Testis (tissue), 3 donors: ENCODE results near the gene CCDC97. TPM values are rescaled to one million over a fixed set of nuclear protein-coding genes. Genes with fewer than 3 reads are reported as not detected.

Source experiments
- DNase-seq: peaks from one replicate; pipeline ENCODE4 v3.0.0-alpha.2; 2019
- H3K27ac ChIP-seq, 2 donors: fragments of 200-600 bp; sonication (generic); one replicate each; pipeline ENCODE4 v1.5.1; 2019
- H3K27me3 ChIP-seq: fragments of 200-600 bp; sonication (generic); one replicate; pipeline ENCODE4 v1.5.1; 2019
- H3K36me3 ChIP-seq: fragments of 200-600 bp; sonication (generic); one replicate; pipeline ENCODE4 v1.5.1; 2017; ENCODE audit warnings: low read depth; ENCODE audit errors: missing control alignments
- H3K4me1 ChIP-seq: fragments of 200-600 bp; sonication (generic); one replicate; pipeline ENCODE4 v1.5.1; 2019
- H3K4me3 ChIP-seq, 2 donors: fragments of 200-600 bp; sonication (generic); one replicate each; pipeline ENCODE4 v1.5.1; 2017 to 2019
- H3K9me3 ChIP-seq: fragments of 200-600 bp; sonication (generic); one replicate; pipeline ENCODE4 v1.5.1; 2017
- CTCF ChIP-seq, 3 experiments: fragments of 450-650 bp in 2 of 3; fragments of 200-600 bp in 1 of 3; sonication (generic) in 1 of 3; IDR thresholded peaks; one replicate each; pipeline ENCODE4 v1.5.1; 2016 to 2019; ENCODE audit warnings: antibody characterized with exemption in 3 of 3, mild to moderate bottlenecking in 2 of 3, moderate library complexity in 1 of 3
- POLR2A ChIP-seq: fragments of 450-650 bp; IDR thresholded peaks from one replicate; pipeline ENCODE4 v1.6.1; 2017; ENCODE audit warnings: antibody characterized with exemption, mild to moderate bottlenecking, moderate library complexity
- whole genome bisulfite sequencing, 2 donors: methylation state at CpG; one replicate each; pipeline ENCODE4 v1.1.5; 2018; 5-methylcytosine and 5-hydroxymethylcytosine counted together
- intact Hi-C: fragments of 100-400 bp; cut with DNase I; formaldehyde crosslinking; loops from one replicate; pipeline ENCODE4 v1.15.1; 2023; ENCODE audit warnings: low total_unique reads
- polyA plus RNA-seq: library from polyadenylated mRNA; stranded (reverse); fragments of 350-450 nt; fragmentation: Illumina TruSeq; extraction: RNeasy Lipid Tissue Mini Kit (QIAGEN cat#74804); gene quantifications from one replicate; pipeline ENCODE4 v1.2.3, GENCODE V29; 2014; ENCODE audit warnings: low read depth, low replicate concordance; ENCODE audit not compliant: insufficient read depth
- total RNA-seq, 2 donors: library from RNA; depleted of rRNA; stranded (reverse); fragments of >200 nt; gene quantifications; one replicate each; pipeline ENCODE4 v1.2.3, GENCODE V29; 2016

Gene CCDC97
- total and polyA plus RNA-seq, 3 donors from 2014 or later = 36.2 to 57.8 (median 40.2) TPM

DNA sequence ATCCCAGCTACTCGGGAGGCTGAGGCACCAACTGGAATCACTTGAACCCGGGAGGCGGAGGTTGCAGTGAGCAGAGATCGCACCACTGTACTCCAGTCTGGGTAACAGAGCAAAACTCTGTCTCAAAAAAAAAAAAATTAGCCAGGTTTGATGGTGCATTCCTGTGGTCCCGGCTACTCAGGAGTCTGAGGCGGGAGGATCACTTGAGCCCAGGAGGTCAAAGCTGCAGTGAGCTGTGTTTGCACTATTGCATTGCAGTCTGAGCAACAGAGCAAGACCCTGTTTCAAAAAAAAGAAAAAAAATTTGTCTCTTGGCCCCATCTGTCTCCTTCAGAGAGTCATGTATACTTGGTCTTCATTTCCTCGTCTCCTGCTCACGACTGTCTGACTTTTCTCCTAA is 1.6 kb downstream of the CCDC97 start:
- Histone ChIP-seq H3K4me3 (no peak overlapping the region), H3K27me3 (no peaks in the 10 kb centered on the region), H3K36me3 (no peaks in the 10 kb centered on the region), H3K27ac (no peak overlapping the region), H3K9me3 (no peaks in the 10 kb centered on the region), H3K4me1 (peaks cover 20% of the 10 kb centered on the region)
- WGBS, 2 donors = 72 to 88% methylated on average over 8 of the region's 8 CpGs
- intact Hi-C loops = no loop called here
- TF ChIP-seq CTCF (IDR thresholded peaks at IDR 0.05) = no peak
- TF ChIP-seq POLR2A = no peak
- DNase-seq = no peak

- intact Hi-C loops = no loop called here
- no peaks in the 10 kb centered on the region for H3K27me3 ChIP-seq
- DNase-seq = no peak
- TF ChIP-seq CTCF (IDR thresholded peaks at IDR 0.05) (no peak), POLR2A (no peak)
- WGBS, 2 donors = 94 to 95% methylated on average over 12 to 24 of the region's 24 CpGs
- H3K36me3 ChIP-seq = no peaks in the 10 kb centered on the region
- H3K9me3 ChIP-seq = no peaks in the 10 kb centered on the region
- H3K4me1 ChIP-seq = peaks cover 7% of the 10 kb centered on the region
- H3K4me3 ChIP-seq = no peak overlapping the region
- H3K27ac ChIP-seq = no peak overlapping the region
Measured at GRCh38 chr19:41316306-41316920, 6.4 kb downstream of the CCDC97 start.

DNA sequence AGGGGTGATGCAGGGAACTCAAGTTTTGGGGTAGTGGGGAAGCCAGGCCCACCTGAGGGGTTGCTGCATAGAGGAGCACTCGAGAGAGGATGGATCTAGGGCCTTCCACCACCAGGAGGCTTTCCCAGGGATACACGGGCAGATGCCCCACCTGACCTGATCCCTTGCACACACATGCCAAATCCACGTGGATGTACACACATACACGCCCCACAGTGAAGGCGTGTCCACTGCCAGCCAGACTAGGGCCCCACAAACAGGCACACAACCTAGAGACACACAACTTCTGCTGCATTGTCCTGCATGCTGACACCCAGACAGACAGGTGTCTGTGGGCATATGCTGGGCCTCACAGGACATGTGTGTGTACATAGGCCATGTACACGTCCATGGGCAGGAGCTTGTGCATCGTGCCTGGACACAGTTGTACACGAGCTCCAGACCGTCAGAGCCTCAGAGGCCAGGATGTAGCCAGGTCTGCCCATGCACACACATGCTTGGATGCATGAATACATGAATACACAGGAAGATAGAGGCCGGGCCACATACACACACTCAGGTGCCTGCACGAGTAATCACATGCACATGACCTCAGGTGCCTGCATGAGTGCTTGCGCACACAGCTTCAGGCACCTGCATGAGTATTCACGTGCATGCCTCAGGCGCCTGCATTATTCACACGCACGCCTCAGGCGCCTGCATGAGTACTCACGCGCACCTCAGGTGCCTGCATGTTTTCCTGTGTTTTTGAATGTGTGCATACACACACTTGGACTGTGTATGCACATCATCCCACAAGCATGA is 8.9 kb downstream of the CCDC97 start:
- Histone ChIP-seq H3K4me3 (no peak overlapping the region), H3K27me3 (no peaks in the 10 kb centered on the region), H3K4me1 (peaks cover 32% of the 10 kb centered on the region), H3K36me3 (no peaks in the 10 kb centered on the region), H3K9me3 (no peaks in the 10 kb centered on the region), H3K27ac (no peak overlapping the region)
- 80 to 88% methylated on average over 15 to 19 of the region's 19 CpGs for WGBS, 2 donors
- no peak for DNase-seq
- intact Hi-C loops = no loop called here
- TF ChIP-seq CTCF (IDR thresholded peaks at IDR 0.05) = no peak
- no peak for TF ChIP-seq POLR2A

DNA sequence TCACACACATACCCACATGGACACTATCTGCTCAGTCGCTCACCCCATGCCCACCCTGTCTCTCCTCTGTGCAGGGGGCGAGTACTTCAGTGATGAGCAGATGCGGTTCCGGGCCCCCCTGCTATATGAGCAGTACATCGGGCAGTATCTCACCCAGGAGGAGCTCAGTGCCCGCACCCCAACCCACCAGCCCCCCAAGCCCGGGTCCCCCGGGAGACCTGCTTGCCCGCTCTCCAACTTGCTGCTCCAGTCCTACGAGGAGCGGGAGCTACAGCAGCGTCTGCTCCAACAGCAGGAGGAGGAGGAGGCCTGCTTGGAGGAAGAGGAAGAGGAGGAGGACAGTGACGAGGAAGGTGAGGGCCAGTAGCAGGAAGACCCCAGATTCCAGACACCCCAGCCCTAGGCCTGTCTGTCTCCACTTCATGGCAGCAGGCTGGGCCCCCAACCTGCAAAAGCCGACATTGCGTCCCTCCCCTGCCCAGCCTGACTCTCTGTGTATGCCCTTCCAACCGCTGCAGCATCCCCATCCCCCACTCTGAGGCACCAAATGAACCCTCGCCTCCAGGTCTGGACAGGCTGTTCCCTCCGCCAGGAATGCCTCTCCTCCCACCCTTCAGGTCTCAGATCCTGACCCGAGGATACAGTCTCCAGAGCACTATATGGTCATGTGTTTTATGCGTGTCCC is 9.7 kb downstream of the CCDC97 start:
- no peak for DNase-seq
- Histone ChIP-seq H3K4me3 (no peak overlapping the region), H3K4me1 (peaks cover 39% of the 10 kb centered on the region), H3K9me3 (no peaks in the 10 kb centered on the region), H3K36me3 (no peaks in the 10 kb centered on the region), H3K27me3 (no peaks in the 10 kb centered on the region), H3K27ac (no peak overlapping the region)
- 77 to 79% methylated on average over 18 to 20 of the region's 20 CpGs for whole genome bisulfite sequencing, 2 donors
- no peak for TF ChIP-seq POLR2A
- no peak for TF ChIP-seq CTCF (IDR thresholded peaks at IDR 0.05)
- intact Hi-C loops = no loop called here
